Ishikawa (cell line): ENCODE measurements around the gene BHLHE41.

Experiments
- CEBPB ChIP-seq: IDR thresholded peaks from 2 replicates; pipeline ENCODE4 v1.6.1; 2012
- CREB1 ChIP-seq: IDR thresholded peaks from 2 replicates; pipeline ENCODE4 v1.6.1; 2012; ENCODE audit warnings: low read depth
- EGR1 ChIP-seq: IDR thresholded peaks from 2 replicates; pipeline ENCODE4 v1.6.1; 2012
- EP300 ChIP-seq: IDR thresholded peaks from 2 replicates; pipeline ENCODE4 v1.6.1; 2012; ENCODE audit warnings: borderline replicate concordance
- FOXM1 ChIP-seq: IDR thresholded peaks from 2 replicates; pipeline ENCODE4 v1.6.1; 2012; ENCODE audit warnings: low read depth, borderline replicate concordance
- NFIC ChIP-seq: IDR thresholded peaks from 2 replicates; pipeline ENCODE4 v1.6.1; 2012
- RAD21 ChIP-seq: IDR thresholded peaks from 2 replicates; pipeline ENCODE4 v1.6.1; 2012; ENCODE audit warnings: low read depth
- TAF1 ChIP-seq: IDR thresholded peaks from 2 replicates; pipeline ENCODE4 v1.6.1; 2012; ENCODE audit warnings: low read depth, mild to moderate bottlenecking
- TCF12 ChIP-seq: IDR thresholded peaks from 2 replicates; pipeline ENCODE4 v1.6.1; 2012; ENCODE audit warnings: low read depth
- TEAD4 ChIP-seq: IDR thresholded peaks from 2 replicates; pipeline ENCODE4 v1.6.1; 2012
- USF1 ChIP-seq: IDR thresholded peaks from 2 replicates; pipeline ENCODE4 v1.6.1; 2012
- YY1 ChIP-seq: IDR thresholded peaks from 2 replicates; pipeline ENCODE4 v1.6.1; 2012; ENCODE audit warnings: low read depth
- ZBTB7A ChIP-seq: IDR thresholded peaks from 2 replicates; pipeline ENCODE4 v1.6.1; 2012; ENCODE audit warnings: low read depth
- TF ChIP-seq, protein P1 (sequence below): IDR thresholded peaks from 2 replicates; pipeline ENCODE4 v1.6.1; 2012
- TF ChIP-seq, protein P2 (sequence below): IDR thresholded peaks from 2 replicates; pipeline ENCODE4 v1.6.1; 2012; ENCODE audit warnings: low read depth, mild to moderate bottlenecking

BHLHE41 gene

DNA sequence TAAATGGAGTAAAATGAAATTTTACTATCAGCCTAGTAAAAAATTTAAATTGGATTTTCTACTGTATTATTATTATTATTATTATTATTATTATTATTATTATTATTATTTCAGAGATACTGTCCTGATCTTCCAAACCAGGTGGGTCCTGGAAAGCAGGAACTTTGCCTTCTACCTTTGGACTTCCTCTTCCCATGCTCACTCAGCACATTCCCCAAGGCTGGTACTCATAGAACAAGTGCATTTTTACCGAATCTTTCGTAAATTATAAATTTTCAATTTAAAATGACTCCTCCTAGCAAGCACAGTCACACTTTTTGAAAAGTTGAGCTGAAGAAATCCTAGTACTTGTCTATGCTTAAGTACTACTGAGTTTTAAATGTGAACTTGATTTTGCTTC is 29.7 kb downstream of the BHLHE41 start:
- TF ChIP-seq EGR1 = no peak
- TF ChIP-seq, protein P1, sequence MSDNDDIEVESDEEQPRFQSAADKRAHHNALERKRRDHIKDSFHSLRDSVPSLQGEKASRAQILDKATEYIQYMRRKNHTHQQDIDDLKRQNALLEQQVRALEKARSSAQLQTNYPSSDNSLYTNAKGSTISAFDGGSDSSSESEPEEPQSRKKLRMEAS = no peak
- no peak for TF ChIP-seq TAF1
- no peak for TF ChIP-seq USF1
- TF ChIP-seq RAD21 = no peak
- TF ChIP-seq FOXM1 = no peak
- TF ChIP-seq CREB1 = no peak
- TF ChIP-seq NFIC = no peak
- TF ChIP-seq TEAD4 = no peak
- TF ChIP-seq ZBTB7A = no peak

DNA sequence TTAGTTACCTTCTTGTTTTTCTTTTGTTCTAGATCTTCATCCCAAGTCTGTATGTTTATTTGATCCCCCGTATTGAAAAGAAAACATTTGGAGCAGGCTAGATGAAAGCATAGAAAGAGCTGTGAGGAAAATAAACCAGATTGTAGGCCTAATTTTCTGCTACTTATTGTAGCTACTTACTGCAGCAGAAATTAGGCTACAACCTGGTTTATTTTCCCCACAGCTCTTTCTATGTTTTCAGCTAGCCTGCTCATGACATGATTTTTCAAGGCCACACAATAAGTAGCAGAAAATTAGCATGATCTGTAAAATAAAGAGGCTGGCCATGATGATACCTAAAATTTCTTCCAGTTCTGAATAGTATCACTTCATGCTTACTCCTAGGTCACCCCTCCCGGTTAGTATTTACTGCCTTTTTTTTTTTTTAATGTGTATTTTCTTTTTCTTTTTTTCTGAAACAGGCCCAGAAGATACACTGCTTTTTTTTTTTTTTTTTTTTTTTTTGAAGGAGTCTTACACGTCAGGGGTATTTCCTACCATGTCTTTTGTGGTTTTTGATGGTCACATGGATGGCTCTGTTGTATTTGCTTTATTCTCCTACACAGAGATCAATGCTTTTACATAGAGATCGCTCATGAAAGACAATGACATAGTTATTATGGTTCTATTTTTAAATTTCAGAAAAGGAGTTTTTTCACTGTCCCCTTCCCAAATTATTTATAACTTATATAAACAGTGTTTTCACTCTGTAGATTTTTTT is 32.3 kb downstream of the BHLHE41 start:
- no peak for TF ChIP-seq TCF12
- no peak for TF ChIP-seq NFIC
- TF ChIP-seq ZBTB7A = no peak
- no peak for TF ChIP-seq FOXM1
- no peak for TF ChIP-seq CREB1
- no peak for TF ChIP-seq TAF1
- TF ChIP-seq CEBPB = no peak
- TF ChIP-seq EGR1 = no peak
- no peak for TF ChIP-seq YY1

DNA sequence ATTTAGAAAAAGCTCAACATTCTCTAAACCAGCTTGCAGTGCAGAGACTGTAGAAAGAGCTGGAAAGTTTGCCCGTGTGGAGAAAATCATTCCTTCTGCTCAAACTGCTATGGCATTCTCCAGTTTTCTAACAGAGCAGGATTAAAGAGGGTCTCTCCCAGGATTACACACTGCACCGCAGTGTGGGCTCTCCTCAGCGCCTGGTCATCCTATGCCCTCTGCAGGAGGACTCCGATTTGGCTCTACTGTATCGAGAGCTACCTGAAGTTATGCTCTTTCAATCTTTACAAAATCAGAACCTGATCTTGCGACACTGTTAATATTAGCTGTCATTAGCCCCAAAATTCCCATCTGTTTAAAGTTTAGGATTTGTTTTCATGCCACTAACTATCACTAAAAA is 33.0 kb downstream of the BHLHE41 start:
- TF ChIP-seq YY1 = no peak
- TF ChIP-seq RAD21 = peak; percentile 37; the same call in 1 of the 2 replicates

DNA sequence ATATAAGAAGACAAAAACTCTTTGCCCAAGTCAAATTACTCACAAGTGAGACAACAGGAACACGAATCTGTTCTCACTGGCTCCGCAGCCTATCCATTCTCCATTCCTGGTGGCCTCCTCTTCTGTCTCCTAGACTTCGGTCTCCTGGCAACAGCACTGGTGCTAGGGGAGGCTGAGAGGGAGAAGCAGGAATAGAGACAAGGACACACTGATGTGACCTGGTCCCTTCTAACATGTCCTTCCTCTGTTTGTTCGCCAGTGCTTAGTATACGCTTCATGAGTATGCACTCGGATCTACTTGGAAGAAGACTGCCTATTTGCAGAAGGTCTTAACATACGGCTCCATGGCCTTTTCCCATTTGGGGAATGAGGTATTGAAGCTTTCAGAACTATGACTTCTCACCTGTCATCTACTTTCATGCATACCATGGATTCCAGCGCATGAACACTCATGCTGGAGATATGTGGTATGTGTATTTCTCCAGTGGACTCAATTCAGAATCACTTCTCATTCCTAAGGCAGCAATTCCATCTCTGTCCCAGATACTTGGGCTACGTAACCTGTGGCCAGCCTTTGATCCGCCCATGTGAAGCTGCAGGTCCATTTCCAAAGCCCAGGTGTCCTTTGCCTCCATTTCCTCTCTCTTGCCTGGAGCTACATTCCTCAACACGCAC is 33.9 kb downstream of the BHLHE41 start:
- no peak for TF ChIP-seq EGR1
- TF ChIP-seq TEAD4 = peak; percentile 97
- TF ChIP-seq YY1 = no peak
- no peak for TF ChIP-seq RAD21

- TF ChIP-seq EP300 = no peak
- TF ChIP-seq RAD21 = no peak
- TF ChIP-seq USF1 = no peak
- TF ChIP-seq TEAD4 = no peak
- TF ChIP-seq YY1 = no peak
- TF ChIP-seq TCF12 = no peak
- no peak for TF ChIP-seq CREB1
- TF ChIP-seq CEBPB = no peak
- no peak for TF ChIP-seq FOXM1
- TF ChIP-seq ZBTB7A = no peak
- TF ChIP-seq, protein P1 = no peak
- no peak for TF ChIP-seq EGR1
- TF ChIP-seq, protein P2, sequence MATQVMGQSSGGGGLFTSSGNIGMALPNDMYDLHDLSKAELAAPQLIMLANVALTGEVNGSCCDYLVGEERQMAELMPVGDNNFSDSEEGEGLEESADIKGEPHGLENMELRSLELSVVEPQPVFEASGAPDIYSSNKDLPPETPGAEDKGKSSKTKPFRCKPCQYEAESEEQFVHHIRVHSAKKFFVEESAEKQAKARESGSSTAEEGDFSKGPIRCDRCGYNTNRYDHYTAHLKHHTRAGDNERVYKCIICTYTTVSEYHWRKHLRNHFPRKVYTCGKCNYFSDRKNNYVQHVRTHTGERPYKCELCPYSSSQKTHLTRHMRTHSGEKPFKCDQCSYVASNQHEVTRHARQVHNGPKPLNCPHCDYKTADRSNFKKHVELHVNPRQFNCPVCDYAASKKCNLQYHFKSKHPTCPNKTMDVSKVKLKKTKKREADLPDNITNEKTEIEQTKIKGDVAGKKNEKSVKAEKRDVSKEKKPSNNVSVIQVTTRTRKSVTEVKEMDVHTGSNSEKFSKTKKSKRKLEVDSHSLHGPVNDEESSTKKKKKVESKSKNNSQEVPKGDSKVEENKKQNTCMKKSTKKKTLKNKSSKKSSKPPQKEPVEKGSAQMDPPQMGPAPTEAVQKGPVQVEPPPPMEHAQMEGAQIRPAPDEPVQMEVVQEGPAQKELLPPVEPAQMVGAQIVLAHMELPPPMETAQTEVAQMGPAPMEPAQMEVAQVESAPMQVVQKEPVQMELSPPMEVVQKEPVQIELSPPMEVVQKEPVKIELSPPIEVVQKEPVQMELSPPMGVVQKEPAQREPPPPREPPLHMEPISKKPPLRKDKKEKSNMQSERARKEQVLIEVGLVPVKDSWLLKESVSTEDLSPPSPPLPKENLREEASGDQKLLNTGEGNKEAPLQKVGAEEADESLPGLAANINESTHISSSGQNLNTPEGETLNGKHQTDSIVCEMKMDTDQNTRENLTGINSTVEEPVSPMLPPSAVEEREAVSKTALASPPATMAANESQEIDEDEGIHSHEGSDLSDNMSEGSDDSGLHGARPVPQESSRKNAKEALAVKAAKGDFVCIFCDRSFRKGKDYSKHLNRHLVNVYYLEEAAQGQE = no peak
- TF ChIP-seq NFIC = no peak
- no peak for TF ChIP-seq TAF1
Measured at GRCh38 chr12:26088998-26089397, 35.8 kb downstream of the BHLHE41 start.

GRCh38 chr12:26086936-26087335 is 37.9 kb downstream of the BHLHE41 start:
- no peak for TF ChIP-seq YY1
- TF ChIP-seq USF1 = no peak
- TF ChIP-seq NFIC = no peak
- TF ChIP-seq EGR1 = no peak
- TF ChIP-seq FOXM1 = no peak
- TF ChIP-seq CEBPB = no peak
- TF ChIP-seq RAD21 = no peak
- TF ChIP-seq, protein P2 = no peak
- TF ChIP-seq TEAD4 = no peak
- TF ChIP-seq, protein P1 = no peak
- TF ChIP-seq TAF1 = no peak
